ENCODE measurements around the gene PDGFC. TPM values are rescaled to one million over a fixed set of nuclear protein-coding genes. Genes with fewer than 3 reads are reported as not detected.

Gene PDGFC
- total and polyA plus RNA-seq, 2 donors (not counting 3 experiments of a cell fraction or from before 2014, with no cell fraction given), result 2.7 to 5.3 TPM

GRCh38 chr4:156977435-156978160 lies 6.0 kb upstream of the PDGFC start:
- no peak overlapping the region for H3K27ac ChIP-seq (ENCODE audit: insufficient read depth, low read depth, low read length)
- no peak for TF ChIP-seq FOS (IDR thresholded peaks at IDR 0.05; ENCODE audit: borderline replicate concordance, insufficient read depth, low read length)
- TF ChIP-seq GATA2 (IDR thresholded peaks at IDR 0.05; ENCODE audit: insufficient read depth, insufficient read length, low read depth, low read length), result no peak
- no peak for TF ChIP-seq POLR2A (IDR thresholded peaks at IDR 0.05; ENCODE audit: low read depth, low read length)
- no peak for TF ChIP-seq CTCF (IDR thresholded peaks at IDR 0.05; ENCODE audit: extremely low read depth in 1 of 2, insufficient read depth in 1 of 2, low read depth in 1 of 2, low read length in 2 of 2)
- H3K27me3 ChIP-seq (ENCODE audit: control insufficient read depth in 2 of 2, insufficient read depth in 2 of 2, low read length in 2 of 2), result no peaks in the 10 kb centered on the region
- intact Hi-C loops (cut with micrococcal nuclease) (no loop called here), dilution Hi-C loops (cut with MboI; ENCODE audit: extremely low pct_ligation_motif_present, low sequenced_read_pairs) (no loop called here)
- H3K4me2 ChIP-seq (ENCODE audit: insufficient read depth, low read length), result no peak overlapping the region
- H2AFZ ChIP-seq (ENCODE audit: low read depth, low read length), result no peak overlapping the region
- no peaks in the 10 kb centered on the region for H3K79me2 ChIP-seq (ENCODE audit: control insufficient read depth, insufficient read depth, low read length)
- H4K20me1 ChIP-seq (replicated peaks; ENCODE audit: control insufficient read depth, extremely low read depth, insufficient read depth, low read length), result no peaks in the 10 kb centered on the region
- no peaks in the 10 kb centered on the region for H3K9me1 ChIP-seq (replicated peaks; ENCODE audit: control insufficient read depth, extremely low read depth, insufficient read depth, low read length)
- BruUV-seq (replicated peaks), result no TSS peak
- H3K4me1 ChIP-seq (ENCODE audit: control insufficient read depth, extremely low read depth, insufficient read depth, low read length), result peaks cover 12% of the 10 kb centered on the region
- ChIA-PET POLR2A (no interaction called here), CTCF (interaction anchor here (0.6 to 2.6 kb wide), 4 partner anchors 10 to 68 kb away, joined by 3 to 20 read pairs (median 4); no protein-coding TSS in a partner anchor)
- FAIRE-seq (peak; percentile 26), DNase-seq (ENCODE audit: low read depth, low spot score) (no peak)
- no peak overlapping the region for H3K9ac ChIP-seq (replicated peaks; ENCODE audit: extremely low read depth, insufficient read depth, low read length)
- no peak overlapping the region for H3K4me3 ChIP-seq (replicated peaks in 1 of 3; ENCODE audit: insufficient read depth in 1 of 3, low read depth in 1 of 3, low read length in 3 of 3)
- H3K9me3 ChIP-seq (replicated peaks; ENCODE audit: control insufficient read depth, insufficient read depth, low read length), result no peaks in the 10 kb centered on the region
- H3K36me3 ChIP-seq (ENCODE audit: control insufficient read depth in 2 of 2, extremely low read depth in 1 of 2, insufficient read depth in 2 of 2, low read length in 2 of 2), result no peaks in the 10 kb centered on the region

GRCh38 chr4:156976147-156976546 lies 4.5 kb upstream of the PDGFC start:
- peak; percentile 70 for TF ChIP-seq GATA2 (IDR thresholded peaks at IDR 0.05; ENCODE audit: insufficient read depth, insufficient read length, low read depth, low read length)
- TF ChIP-seq POLR2AphosphoS5 (IDR thresholded peaks at IDR 0.05; ENCODE audit: insufficient read depth, low read depth, low read length), result peak; percentile 31
- no peak for TF ChIP-seq EZH2 (IDR thresholded peaks at IDR 0.05; ENCODE audit: borderline replicate concordance, low read depth, low read length, severe bottlenecking)
- TF ChIP-seq CTCF (IDR thresholded peaks at IDR 0.05; ENCODE audit: extremely low read depth in 1 of 2, insufficient read depth in 1 of 2, low read depth in 1 of 2, low read length in 2 of 2), result no peak
- TF ChIP-seq JUN (IDR thresholded peaks at IDR 0.05; ENCODE audit: borderline replicate concordance, insufficient read depth, insufficient read length, low read depth), result peak; percentile 28
- TF ChIP-seq POLR2A (IDR thresholded peaks at IDR 0.05; ENCODE audit: low read depth, low read length), result no peak
- no peak for TF ChIP-seq MYC (IDR thresholded peaks at IDR 0.05; ENCODE audit: low read depth, low read length)
- peak; percentile 39 for TF ChIP-seq FOS (IDR thresholded peaks at IDR 0.05; ENCODE audit: borderline replicate concordance, insufficient read depth, low read length)
- no peak for TF ChIP-seq MAX (IDR thresholded peaks at IDR 0.05; ENCODE audit: insufficient read depth, insufficient read length)
- ChIA-PET CTCF (interaction anchor here (0.7 to 2.6 kb wide), 8 partner anchors 10 to 1003 kb away, joined by 3 to 20 read pairs (median 4); no protein-coding TSS in a partner anchor), POLR2A (no interaction called here)
- Histone ChIP-seq H3K79me2 (ENCODE audit: control insufficient read depth, insufficient read depth, low read length) (no peaks in the 10 kb centered on the region), H3K27me3 (ENCODE audit: control insufficient read depth in 2 of 2, insufficient read depth in 2 of 2, low read length in 2 of 2) (no peaks in the 10 kb centered on the region), H3K27ac (ENCODE audit: insufficient read depth, low read depth, low read length) (peak overlapping the region; percentile 42), H3K9ac (replicated peaks; ENCODE audit: extremely low read depth, insufficient read depth, low read length) (no peak overlapping the region), H3K4me1 (ENCODE audit: control insufficient read depth, extremely low read depth, insufficient read depth, low read length) (peaks cover 17% of the 10 kb centered on the region), H3K9me1 (replicated peaks; ENCODE audit: control insufficient read depth, extremely low read depth, insufficient read depth, low read length) (no peaks in the 10 kb centered on the region), H3K9me3 (replicated peaks; ENCODE audit: control insufficient read depth, insufficient read depth, low read length) (no peaks in the 10 kb centered on the region), H3K4me2 (ENCODE audit: insufficient read depth, low read length) (no peak overlapping the region), H4K20me1 (replicated peaks; ENCODE audit: control insufficient read depth, extremely low read depth, insufficient read depth, low read length) (no peaks in the 10 kb centered on the region), H2AFZ (ENCODE audit: low read depth, low read length) (no peak overlapping the region), H3K36me3 (ENCODE audit: control insufficient read depth in 2 of 2, extremely low read depth in 1 of 2, insufficient read depth in 2 of 2, low read length in 2 of 2) (no peaks in the 10 kb centered on the region), H3K4me3 (replicated peaks in 1 of 3; ENCODE audit: insufficient read depth in 1 of 3, low read depth in 1 of 3, low read length in 3 of 3) (no peak overlapping the region)
- no TSS peak for BruUV-seq (replicated peaks)
- dilution Hi-C loops (cut with MboI; ENCODE audit: extremely low pct_ligation_motif_present, low sequenced_read_pairs) (no loop called here), intact Hi-C loops (cut with micrococcal nuclease) (no loop called here)
- FAIRE-seq (peak; percentile 83), DNase-seq (ENCODE audit: low read depth, low spot score) (peak; percentile 52)

Data from endothelial cell of umbilical vein (primary cell).